Left lung (tissue), 10 donors: ENCODE results near the gene NFATC1. TPM values are rescaled to one million over a fixed set of nuclear protein-coding genes. Genes with fewer than 3 reads are reported as not detected.
A peak's percentile ranks its signal among the peaks of the same experiment; 100 is the strongest.

ENCODE experiments used
- ATAC-seq: fragments of 200-7000 bp; cut with Tn5 transposase; one replicate; pipeline ENCODE4 v1.9.1; 2020; ENCODE audit warnings: moderate library complexity
- DNase-seq, 4 donors: peaks; one replicate each; pipeline ENCODE4 v3.0.0-alpha.2; 2013 to 2020
- H3K27ac ChIP-seq, 2 donors: fragments of 200-600 bp; sonication (generic) in 1 of 2; one replicate each; pipeline versions ENCODE4 v1.5.0 to v1.8.0; 2020 to 2021
- H3K27me3 ChIP-seq, 2 donors: fragments of 200-600 bp; sonication (generic) in 1 of 2; one replicate each; pipeline versions ENCODE4 v1.5.0 to v1.8.0; 2020 to 2021
- H3K36me3 ChIP-seq, 2 donors: fragments of 200-600 bp; sonication (generic) in 1 of 2; one replicate each; pipeline versions ENCODE4 v1.5.0 to v1.8.0; 2020 to 2021
- H3K4me1 ChIP-seq, 2 donors: fragments of 200-600 bp; one replicate each; pipeline ENCODE4 v1.8.0; 2021
- H3K4me3 ChIP-seq, 2 donors: fragments of 200-600 bp; sonication (generic) in 1 of 2; one replicate each; pipeline versions ENCODE4 v1.5.0 to v1.8.0; 2020 to 2021; ENCODE audit warnings: mild to moderate bottlenecking in 1 of 2
- H3K9me3 ChIP-seq, 2 donors: fragments of 200-600 bp; sonication (generic) in 1 of 2; one replicate each; pipeline versions ENCODE4 v1.5.0 to v1.8.0; 2020 to 2021
- CTCF ChIP-seq, 2 donors: fragments of 200-600 bp; sonication (generic) in 1 of 2; IDR thresholded peaks; one replicate each; pipeline versions ENCODE4 v1.5.0 to v1.8.0; 2021; ENCODE audit warnings: antibody characterized with exemption in 2 of 2
- intact Hi-C, 2 donors: fragments of 100-400 bp; cut with DNase I; formaldehyde crosslinking; loops; one replicate each; pipeline versions ENCODE4 v1.11.2 to v1.14.2; 2022
- polyA plus RNA-seq, 6 donors: library from polyadenylated mRNA; unstranded; fragments of 120-200 nt; gene quantifications; one replicate each; pipeline ENCODE4 v1.2.1, GENCODE V29; 2013; ENCODE audit not compliant: insufficient read length in 6 of 6
- total RNA-seq, 2 donors: library from RNA; stranded (reverse); fragmentation: NEBNext Ultra II Directional; extraction: Animal tissue kit (Norgen Biotek cat#: 25700); gene quantifications; one replicate each; pipeline ENCODE4 v1.2.1, GENCODE V29; 2021
- donor health status: DM: no; HTN: yes; CAD: no.
- donor health status: DM: no; HTN: no; CAD: no.

The NFATC1 gene
- total and polyA plus RNA-seq, 8 donors: 6.5 to 17.1 (median 8.0) TPM

DNA sequence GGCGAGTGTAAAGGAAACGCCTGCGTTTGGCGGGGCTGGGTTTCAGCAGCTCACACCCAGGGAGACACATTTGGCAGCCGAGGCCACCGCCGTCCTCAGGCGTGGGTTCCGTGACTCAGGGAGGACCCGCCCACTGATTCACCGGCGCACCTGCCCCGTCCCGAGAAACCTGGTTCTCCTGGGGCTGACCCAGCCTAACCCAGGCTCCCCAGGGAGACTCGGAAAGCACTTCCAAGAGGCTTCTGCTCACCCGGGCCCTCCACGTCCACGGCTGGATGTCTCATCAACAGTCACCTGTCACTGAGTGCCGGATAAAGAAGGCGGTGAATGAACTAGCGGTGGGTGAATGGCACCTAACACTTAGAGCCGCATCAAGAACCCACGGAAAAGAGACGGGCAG, 157.4 kb downstream of the NFATC1 start:
- peak in 1 of 4 donors; percentile 25 for DNase-seq
- Histone ChIP-seq H3K27ac (no peak overlapping the region), H3K27me3 (peaks cover 0 to 13% of the 10 kb centered on the region in 2 donors), H3K4me3 (no peak overlapping the region), H3K9me3 (no peaks in the 10 kb centered on the region), H3K4me1 (no peaks in the 10 kb centered on the region), H3K36me3 (no peaks in the 10 kb centered on the region)
- no peak for ATAC-seq
- no peak for TF ChIP-seq CTCF (IDR thresholded peaks at IDR 0.05)
- intact Hi-C loops: no loop called here

GRCh38 chr18:79553696-79554095, 158.0 kb downstream of the NFATC1 start:
- intact Hi-C loops: no loop called here
- Histone ChIP-seq H3K9me3 (no peaks in the 10 kb centered on the region), H3K36me3 (no peaks in the 10 kb centered on the region), H3K4me1 (no peaks in the 10 kb centered on the region), H3K27me3 (peaks cover 0 to 8% of the 10 kb centered on the region in 2 donors), H3K27ac (no peak overlapping the region), H3K4me3 (no peak overlapping the region)
- ATAC-seq (no peak), DNase-seq (peak in 2 of 4 donors; percentile 22 to 68)
- no peak for TF ChIP-seq CTCF (IDR thresholded peaks at IDR 0.05)

DNA sequence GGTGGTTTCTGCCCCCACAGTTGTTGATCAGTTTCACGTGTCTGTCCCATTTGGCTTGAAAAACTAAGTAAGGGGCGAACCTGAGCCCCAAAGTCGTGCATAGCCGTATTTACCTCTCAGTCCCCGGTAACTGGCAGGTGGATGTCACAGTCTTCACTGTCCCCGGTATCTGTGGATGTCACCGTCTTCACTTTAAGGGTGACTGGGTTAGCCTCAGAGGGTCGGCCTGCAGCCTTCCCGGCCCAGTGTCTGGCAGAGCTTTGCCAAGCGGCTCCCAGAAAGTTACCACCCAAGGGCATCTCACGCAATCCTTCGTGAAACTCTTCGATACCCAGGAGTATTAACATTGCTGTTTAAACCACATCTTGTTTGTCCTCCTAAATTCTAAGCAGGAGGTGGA, 158.6 kb downstream of the NFATC1 start:
- intact Hi-C loops: no loop called here
- Histone ChIP-seq H3K27ac (no peak overlapping the region), H3K4me1 (no peaks in the 10 kb centered on the region), H3K4me3 (no peak overlapping the region), H3K9me3 (no peaks in the 10 kb centered on the region), H3K27me3 (peaks cover 0 to 7% of the 10 kb centered on the region in 2 donors), H3K36me3 (no peaks in the 10 kb centered on the region)
- no peak for ATAC-seq
- no peak for TF ChIP-seq CTCF (IDR thresholded peaks at IDR 0.05)
- no peak for DNase-seq

GRCh38 chr18:79554945-79555645, 159.4 kb downstream of the NFATC1 start:
- Histone ChIP-seq H3K27me3 (peaks cover 0 to 7% of the 10 kb centered on the region in 2 donors), H3K4me3 (no peak overlapping the region), H3K9me3 (no peaks in the 10 kb centered on the region), H3K27ac (no peak overlapping the region), H3K36me3 (no peaks in the 10 kb centered on the region), H3K4me1 (no peaks in the 10 kb centered on the region)
- DNase-seq (peak in 2 of 4 donors; percentile 21 to 70), ATAC-seq (no peak)
- no peak for TF ChIP-seq CTCF (IDR thresholded peaks at IDR 0.05)
- intact Hi-C loops: no loop called here

- Histone ChIP-seq H3K27ac (no peak overlapping the region), H3K36me3 (no peaks in the 10 kb centered on the region), H3K4me1 (no peaks in the 10 kb centered on the region), H3K27me3 (peaks cover 0 to 7% of the 10 kb centered on the region in 2 donors), H3K9me3 (no peaks in the 10 kb centered on the region), H3K4me3 (no peak overlapping the region)
- no peak for TF ChIP-seq CTCF (IDR thresholded peaks at IDR 0.05)
- DNase-seq (peak in 2 of 4 donors; percentile 28 to 71), ATAC-seq (no peak)
- intact Hi-C loops: no loop called here
Measured at GRCh38 chr18:79555885-79556284, 160.2 kb downstream of the NFATC1 start.
